ENCODE data around the gene NIPAL4.

DNA sequence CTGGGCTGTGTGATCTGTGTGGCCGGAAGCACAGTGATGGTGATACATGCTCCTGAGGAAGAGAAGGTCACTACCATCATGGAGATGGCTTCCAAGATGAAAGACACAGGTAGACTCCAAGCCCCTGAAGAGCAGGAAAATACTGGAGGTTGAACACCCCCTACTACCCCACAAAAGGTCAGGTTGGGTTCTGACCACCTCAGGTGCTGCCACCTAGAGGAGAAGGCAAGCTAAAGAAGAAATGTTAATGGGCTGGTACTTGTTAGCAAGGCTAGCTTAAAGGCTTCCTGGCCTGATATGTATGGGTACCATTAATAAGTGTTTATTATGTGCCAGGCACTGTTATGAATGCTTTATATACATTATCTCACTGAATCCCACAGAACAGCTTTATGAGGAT is 11.7 kb downstream of the NIPAL4 start:
- TF ChIP-seq SUZ12 (IDR thresholded peaks at IDR 0.05) = no peak
- TF ChIP-seq, protein P1, sequence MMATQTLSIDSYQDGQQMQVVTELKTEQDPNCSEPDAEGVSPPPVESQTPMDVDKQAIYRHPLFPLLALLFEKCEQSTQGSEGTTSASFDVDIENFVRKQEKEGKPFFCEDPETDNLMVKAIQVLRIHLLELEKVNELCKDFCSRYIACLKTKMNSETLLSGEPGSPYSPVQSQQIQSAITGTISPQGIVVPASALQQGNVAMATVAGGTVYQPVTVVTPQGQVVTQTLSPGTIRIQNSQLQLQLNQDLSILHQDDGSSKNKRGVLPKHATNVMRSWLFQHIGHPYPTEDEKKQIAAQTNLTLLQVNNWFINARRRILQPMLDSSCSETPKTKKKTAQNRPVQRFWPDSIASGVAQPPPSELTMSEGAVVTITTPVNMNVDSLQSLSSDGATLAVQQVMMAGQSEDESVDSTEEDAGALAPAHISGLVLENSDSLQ (IDR thresholded peaks at IDR 0.05) = no peak
- no peak for TF ChIP-seq ZNF384 (IDR thresholded peaks at IDR 0.05)
- TF ChIP-seq SP1 (IDR thresholded peaks at IDR 0.05) = no peak
